Stimulated activated CD8-positive, alpha-beta memory T cell treated with anti-CD3 and anti-CD28 coated beads, Interleukin-4, amount 100 ng/mL, for 48 hours (primary cell): ENCODE measurements around the gene TRAFD1.

Source experiments
- DNase-seq: peaks from one replicate; pipeline ENCODE4 v3.0.0-alpha.2; 2020

TRAFD1 gene

GRCh38 chr12:112179916-112180315, 54.6 kb downstream of the TRAFD1 start:
- no peak for DNase-seq

GRCh38 chr12:112180422-112180821, 55.1 kb downstream of the TRAFD1 start:
- no peak for DNase-seq

GRCh38 chr12:112182499-112182898, 57.1 kb downstream of the TRAFD1 start:
- no peak for DNase-seq

GRCh38 chr12:112183141-112184021, 58.0 kb downstream of the TRAFD1 start:
- peak; percentile 54 for DNase-seq

- no peak for DNase-seq
Observed at GRCh38 chr12:112184056-112184887, 58.9 kb downstream of the TRAFD1 start.

GRCh38 chr12:112185093-112185923, 59.9 kb downstream of the TRAFD1 start:
- DNase-seq, result no peak

- DNase-seq, result no peak
Observed at GRCh38 chr12:112188130-112188830, 62.9 kb downstream of the TRAFD1 start.

- DNase-seq, result no peak
Observed at GRCh38 chr12:112190231-112191025, 65.1 kb downstream of the TRAFD1 start.

GRCh38 chr12:112191201-112191600, 65.8 kb downstream of the TRAFD1 start:
- DNase-seq, result no peak

GRCh38 chr12:112191840-112192321, 66.5 kb downstream of the TRAFD1 start:
- DNase-seq, result no peak

GRCh38 chr12:112192475-112192874, 67.1 kb downstream of the TRAFD1 start:
- DNase-seq, result no peak

GRCh38 chr12:112194601-112195247, 69.4 kb downstream of the TRAFD1 start:
- no peak for DNase-seq

- no peak for DNase-seq
Observed at GRCh38 chr12:112196196-112196875, 71.0 kb downstream of the TRAFD1 start.

- peak; percentile 70 for DNase-seq
Observed at GRCh38 chr12:112198120-112198733, 72.9 kb downstream of the TRAFD1 start.

- DNase-seq, result no peak
Observed at GRCh38 chr12:112199136-112199535, 73.8 kb downstream of the TRAFD1 start.
